Forelimb muscle (tissue), 1 donor: ENCODE results near the gene LRMDA. TPM values are rescaled to one million over a fixed set of nuclear protein-coding genes. Genes with fewer than 3 reads are reported as not detected.

ENCODE experiments used
- DNase-seq: peaks from one replicate; pipeline ENCODE4 v3.0.0-alpha.2; 2013; ENCODE audit warnings: low read depth
- polyA plus RNA-seq: library from polyadenylated mRNA; unstranded; fragments of 120-200 nt; gene quantifications from one replicate; pipeline ENCODE4 v1.2.1, GENCODE V29; 2013; ENCODE audit not compliant: insufficient read length

LRMDA gene
- polyA plus RNA-seq, 1 donor: 5.1 TPM

DNA sequence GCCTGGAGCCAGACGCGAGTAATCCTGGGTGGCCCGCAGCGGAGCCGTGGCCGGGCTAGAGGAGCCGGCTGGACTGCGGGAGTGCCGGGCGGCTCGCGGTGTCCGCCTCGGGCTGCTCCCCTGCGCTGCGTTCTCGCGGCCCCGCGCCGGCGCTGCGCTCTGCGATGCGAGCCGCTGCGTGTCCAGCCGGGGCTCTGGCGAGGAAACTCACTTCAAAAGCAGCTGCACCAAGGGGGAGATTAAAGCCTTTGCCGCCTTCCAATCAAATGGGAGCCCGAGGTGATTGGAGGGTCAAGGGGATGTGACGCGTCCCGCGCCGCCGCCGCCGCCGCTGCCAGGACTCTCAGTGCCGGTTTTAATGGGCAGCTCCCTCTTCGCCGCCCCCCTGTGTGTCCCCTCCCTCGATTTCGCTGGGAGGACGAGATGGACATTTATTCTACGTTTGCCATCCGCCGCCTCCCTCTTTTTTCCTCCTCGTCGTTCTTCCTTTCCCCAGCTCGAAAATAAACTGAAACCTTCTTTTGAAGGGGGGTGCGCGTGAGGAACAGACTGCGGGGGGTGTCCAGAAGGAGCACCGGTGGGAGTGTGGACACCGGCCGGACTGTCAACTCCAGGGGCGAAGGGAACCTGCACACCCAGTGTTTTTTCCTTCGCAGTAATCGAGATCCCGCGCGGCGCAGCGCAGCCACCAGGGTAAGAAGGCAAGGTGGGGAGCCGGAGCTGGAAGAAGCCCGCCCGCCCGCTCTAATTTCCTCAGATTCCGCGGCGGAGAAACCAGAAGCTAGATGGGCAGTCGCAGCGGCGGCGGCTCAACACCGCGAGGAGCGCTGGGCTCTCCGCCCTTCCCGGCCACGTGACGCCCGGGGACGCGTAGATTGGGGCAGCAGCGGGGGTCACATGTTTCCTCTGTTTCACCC is 29.6 kb upstream of the LRMDA start, which contains the start of gene ZNF503:
TSS of gene ZNF503 (minus strand) at position 196 of the 917 bp plus-strand sequence. CDS start 345 bp downstream, outside the sequence.
- peak; percentile 91 for DNase-seq

DNA sequence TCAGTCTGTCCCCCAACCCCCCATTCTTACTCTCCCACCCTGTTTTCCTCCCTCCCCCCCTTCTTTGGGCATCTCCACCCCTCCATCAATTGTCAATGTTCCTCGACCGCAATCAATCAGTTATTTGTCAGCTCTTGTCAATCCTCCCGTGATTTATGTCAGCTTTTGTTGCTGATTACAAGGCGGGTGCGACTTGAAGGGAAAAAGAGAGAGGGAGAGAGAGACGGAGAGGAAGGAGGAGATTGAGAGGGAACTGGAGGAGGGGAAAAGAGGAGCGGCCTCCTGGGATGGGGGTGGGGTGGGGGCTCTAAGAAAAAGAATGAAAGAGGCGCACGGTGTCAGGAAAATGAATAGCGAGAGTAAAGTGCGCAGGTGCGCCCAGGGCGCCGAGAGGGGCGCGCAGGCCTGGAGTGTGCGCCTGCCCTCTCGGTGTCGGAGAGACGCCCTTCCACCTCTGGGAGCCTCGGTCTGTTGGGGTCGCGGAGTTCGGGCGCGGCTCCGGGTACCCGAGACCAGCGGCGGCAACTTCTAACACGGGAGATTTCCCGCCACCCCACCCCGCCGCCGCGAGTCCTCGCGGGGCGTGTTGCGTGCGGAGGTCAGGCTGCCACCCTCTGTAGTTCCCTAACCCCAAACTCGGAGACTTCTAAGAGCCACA is 28.8 kb upstream of the LRMDA start:
- DNase-seq: no peak

DNA sequence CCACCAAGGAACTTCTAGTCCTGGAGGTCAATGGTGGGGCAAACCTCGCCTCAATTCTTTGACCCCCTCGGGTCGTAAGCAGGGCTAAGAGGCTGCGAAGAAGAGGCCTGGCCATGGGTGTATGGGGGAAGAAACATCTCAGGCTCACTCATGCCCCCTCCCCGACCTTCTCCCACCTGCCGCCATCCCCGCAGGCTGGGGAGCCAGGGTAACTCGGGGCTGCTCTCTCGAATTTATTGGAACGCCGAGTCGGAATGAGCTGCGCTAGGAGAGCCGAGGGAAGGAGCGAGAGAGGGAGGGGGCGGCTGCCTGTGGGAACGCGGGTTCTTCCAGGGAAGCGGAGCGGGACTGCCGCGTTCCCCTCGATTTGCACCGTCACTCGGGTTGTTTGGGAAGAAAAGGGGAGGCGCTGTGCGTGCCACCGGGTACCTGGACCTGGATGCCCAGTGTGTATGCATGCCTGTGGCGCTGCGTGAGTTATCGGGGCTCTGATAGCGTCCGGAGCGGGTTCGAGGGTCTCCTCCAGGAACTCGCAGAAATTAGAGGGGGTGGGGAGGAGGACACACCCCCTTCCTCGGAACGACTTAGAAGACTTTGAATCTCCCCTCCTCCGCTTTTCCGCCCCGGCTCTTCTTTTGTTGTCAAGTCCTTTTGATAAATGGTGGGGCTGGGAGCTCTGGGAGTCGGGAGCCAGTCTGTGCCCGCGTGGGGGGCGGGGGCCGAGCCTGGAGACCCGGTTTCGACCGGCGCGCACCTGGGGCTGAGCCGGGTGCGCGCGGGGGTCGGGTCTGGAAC is 28.1 kb upstream of the LRMDA start:
- no peak for DNase-seq

DNA sequence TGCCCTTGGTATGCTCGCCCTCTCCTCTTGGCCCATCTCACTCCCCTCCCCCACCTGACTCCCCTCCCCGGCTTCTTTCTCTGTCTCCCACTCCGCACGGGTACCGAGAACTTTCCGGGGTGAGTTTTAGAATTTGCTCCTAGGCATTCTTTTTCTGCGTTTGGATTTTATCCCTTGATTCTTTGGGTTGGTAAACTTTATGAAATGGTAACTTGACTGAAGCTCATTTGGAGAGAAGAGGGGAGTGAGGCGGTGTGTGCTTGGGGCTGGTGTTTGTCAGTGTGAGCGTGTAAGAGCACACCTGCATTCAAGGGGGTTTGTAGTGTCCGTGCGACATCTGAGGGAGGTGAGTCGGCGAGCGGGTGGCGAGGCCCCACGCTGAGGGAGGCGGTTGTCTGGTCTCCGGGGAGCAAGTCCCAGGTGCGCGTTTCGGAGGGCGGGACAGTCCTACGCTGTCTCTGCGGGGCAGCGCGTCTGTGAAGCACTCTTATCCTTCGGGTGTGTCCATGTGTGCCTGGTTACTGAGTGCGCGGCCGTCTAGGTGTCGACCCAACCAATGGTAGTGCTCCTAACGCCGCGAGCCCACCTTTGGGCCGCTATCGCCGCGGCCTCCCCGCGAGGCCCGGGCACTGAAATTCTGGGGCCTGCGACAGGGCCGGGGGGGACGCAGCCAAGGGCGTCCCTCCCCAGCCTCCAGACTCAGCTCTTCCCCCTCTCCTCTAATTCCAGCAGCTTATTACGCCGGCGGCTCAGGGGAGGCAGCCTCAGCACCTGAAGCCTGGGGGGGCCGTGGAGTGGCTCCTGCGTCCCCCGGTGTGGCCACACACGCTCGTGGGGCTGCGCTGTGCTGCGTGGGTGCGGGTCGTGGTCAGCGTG is 27.2 kb upstream of the LRMDA start:
- no peak for DNase-seq

DNA sequence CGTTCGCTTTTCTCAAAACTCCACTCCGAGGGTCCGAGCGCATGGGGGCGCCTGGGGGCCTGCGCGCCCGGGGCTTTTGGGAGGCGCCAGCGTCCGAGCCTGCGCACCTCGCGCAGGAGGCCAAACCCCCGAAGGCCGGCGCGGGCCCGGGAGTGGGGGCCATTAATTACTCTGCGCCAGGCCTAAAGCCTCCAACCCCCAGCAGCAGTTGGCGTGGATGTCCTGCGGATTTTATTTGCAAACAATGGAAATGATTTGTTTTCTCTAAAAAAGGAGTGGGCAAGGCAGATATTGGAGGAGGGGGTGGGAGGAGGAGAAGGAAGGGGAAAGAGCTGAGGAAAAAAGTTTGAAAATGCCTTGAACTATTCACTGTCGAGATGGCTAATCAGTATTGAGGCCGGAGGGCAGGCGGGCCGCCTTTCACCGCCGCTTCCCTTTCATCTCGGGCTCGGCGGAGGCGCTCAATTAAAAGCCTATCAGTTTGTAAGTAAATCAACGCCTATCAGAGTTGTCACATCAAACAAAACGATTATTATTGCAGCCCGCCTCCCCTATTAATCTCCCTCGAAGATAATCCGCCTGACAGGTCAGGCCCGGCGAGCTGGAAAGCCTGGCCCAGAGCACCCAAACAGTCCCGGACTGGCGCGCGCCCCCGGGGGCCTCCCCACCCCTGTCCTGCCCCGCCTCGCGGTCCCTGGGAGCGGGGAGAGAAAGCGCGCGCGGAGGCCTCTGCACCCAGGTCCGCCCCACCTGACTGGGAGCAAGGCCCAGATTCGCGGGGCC is 26.4 kb upstream of the LRMDA start:
- DNase-seq: no peak

DNA sequence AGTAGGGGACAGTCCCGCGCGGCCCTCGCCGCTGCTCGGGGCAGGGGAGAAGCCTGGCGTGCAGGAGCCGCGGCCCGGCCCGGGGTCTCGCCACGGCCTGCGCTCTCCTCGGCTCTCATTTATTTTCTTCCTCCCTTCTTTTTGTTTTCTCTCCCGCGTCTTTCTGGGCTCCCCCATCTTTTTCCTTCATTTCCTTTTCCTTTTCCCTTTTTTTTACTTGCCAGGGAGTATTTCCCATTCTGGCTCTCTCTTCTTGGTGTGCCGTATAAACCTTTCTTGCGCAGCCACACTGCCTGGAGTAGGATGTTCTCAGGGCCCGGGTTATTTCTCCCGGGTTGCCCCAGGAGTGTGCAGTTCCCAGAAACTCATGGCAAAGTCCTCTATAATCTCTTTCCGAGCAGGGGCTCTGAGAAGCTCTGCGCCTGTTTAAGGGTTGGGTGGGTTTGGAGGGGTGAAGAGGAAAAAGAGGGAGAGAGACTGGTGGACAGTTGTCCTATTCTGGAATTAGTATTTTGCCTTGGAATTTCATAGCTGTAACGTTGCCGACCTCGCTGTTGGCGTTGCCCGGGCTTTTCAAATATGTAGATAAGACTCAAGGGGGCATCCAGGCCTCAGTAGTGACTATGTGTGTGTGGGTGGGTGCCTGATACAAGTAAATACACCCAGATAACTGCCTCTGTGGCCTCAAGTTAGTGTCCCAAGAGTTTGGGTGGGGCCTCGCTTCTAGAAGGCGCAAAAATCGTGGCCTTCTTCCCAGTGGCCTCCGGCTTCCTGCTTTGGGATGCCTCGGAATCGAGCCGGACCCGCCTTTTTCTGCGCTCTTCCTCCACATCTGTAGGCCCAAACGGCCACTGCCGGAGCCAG is 25.6 kb upstream of the LRMDA start:
- no peak for DNase-seq

DNA sequence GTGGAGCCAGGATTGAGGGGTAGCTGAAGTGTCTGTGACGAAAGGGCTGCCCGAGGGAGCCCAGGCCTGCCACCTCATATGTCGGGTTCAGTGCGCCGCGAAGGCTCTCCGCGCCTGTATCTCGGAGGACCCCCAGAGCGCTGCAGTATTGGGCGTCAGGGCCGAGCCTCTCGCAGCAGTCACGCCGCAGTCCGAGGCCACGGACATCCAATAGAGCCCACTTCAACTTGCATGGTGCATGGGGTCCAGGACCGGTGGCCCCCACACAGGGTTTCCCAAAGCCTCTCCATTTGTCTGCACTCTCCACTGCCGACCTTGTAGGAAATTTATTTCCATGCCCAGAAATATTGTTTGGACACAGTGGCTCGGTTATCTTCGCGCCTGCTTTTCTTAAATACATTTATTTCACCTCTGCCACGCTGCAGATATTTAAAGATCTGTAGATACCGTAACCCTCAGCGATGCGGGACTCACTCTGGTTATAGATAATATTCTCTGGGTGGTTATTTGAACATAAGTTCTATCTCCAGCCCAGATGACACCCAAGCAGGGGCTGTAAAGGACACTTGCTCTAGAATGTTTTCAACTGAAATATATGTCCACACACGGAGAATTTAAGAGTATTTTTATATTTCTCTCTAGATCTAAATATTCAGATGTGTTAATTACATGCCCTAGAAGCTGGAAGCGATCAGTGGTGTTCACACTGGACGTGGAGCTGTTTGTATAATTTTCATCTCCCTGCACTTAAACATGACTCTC is 24.8 kb upstream of the LRMDA start:
- no peak for DNase-seq

DNA sequence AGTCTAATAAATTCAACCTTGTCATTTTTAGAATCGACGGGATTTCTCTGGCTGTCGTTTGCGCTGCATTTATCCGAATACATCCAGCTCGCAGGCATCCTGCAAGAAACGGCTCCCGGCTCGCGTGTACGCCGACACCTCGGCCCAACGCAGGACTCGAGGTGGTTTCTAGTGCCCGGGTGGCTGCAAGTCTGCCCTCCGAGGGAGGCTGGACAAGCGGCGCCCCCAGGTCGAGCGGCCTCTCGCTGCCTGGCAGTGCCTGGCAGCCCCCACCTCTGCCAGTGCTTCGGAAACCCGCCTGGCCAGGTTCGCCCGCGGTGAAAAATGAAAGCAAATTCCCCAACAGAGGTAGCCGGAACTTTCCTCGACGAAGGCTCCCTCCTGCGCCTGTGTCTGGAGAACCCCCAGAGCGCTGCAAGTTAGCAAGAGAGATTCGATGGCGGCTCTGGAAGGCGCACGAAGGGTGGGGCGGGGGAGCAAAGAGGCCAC is 24.2 kb upstream of the LRMDA start:
- DNase-seq: no peak

DNA sequence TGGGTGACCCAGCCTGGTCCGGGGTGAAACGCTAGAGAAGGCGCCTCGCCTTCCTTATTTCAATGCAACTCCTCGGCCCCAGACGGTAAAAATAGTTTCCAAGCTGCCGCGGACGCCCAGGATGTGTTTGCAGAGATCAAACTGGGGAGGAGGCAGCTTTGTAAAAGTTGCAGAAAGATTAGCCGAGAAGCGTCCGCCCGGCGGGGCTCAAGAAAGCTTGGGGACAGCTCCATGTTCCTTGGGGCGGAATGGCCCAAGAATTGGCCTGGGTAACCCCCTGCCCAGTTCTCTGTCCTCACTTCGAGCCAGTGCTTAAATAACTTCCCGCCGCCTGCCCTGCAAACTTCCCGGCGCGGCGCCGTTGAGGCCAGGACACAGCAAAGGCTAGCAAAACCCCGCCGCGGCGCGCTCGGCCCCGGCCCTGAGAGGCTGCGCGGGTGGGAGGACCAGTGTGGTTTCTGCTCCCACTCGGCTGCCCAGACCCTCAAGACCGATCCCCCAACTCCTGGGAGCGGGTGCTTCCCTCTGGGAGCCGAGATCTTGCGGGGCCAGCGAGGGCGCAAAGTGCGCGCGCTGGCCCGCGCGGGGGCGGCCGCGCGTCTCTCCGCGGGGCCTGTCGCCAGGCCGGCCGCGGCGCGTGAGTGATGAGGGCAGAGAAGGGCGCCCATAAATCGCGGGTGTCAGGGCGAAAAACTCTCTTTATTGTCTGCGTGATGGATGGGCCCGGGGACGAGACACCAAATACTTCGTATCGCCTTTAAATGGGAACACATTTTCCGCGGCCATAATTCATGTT is 23.5 kb upstream of the LRMDA start:
- no peak for DNase-seq

DNA sequence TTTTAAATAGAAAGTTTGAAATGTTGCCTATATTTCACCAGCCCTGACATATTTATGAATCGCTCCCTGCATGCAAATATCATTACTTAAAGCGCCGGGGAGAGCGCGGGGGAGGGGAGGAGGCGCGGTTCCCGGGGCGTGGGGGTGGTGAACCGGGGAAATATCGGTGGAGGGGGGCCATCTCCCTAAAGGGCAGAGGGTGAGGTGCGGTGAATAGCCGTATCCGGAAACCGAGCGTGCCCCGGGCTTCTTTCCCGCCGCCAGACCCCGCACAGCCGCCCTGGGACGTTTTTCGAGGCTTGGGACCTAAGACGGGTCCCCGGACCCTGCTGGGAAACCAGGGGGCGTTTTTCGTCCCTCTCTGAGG is 22.9 kb upstream of the LRMDA start:
- no peak for DNase-seq

DNA sequence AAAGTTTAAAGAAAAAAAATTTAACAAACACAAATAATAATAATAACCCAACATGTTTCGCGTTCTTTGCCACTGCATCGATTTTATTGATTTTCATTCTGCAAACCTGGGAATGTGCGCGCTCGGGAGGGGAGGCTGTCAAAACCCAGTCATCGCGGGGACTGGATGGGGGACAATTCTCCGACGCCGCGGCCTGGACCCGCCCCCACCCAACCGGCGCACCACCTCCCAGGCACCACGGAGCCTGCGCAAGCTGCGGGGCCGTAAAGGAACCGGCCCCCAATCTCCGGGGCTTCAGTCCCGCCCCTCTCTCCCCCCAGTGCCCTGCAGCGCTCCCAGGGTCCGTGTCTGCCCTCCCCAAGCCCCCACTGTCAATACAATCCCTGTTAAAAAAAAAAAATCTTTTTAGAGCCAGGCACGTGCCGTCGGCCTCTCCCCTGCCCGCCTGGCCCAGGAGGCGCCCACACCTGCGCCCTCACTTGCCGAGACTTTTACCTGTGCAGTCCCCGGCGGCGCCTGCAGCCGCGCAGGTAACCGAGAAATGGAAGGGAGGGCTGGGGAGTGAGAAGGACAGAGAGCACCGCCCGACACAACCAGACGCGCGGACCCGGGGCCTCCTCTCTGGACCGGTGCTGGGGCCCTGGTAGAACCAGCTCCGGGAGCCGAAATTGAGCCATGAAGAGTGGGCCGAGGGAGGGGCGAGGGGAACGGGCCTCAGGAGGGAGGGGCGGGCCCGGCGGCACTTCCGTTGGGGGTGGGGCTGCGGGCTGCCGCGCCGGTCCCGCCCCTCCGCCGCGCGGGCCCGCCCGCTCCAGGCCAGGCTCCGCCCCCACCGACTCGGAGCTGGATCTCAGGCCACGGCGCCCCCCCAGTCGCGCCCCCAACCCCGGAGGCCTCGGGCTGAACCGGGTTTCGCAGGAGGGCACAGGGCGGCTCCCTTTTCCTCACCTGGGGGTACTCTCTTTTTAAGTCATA is 22.2 kb upstream of the LRMDA start:
- no peak for DNase-seq

DNA sequence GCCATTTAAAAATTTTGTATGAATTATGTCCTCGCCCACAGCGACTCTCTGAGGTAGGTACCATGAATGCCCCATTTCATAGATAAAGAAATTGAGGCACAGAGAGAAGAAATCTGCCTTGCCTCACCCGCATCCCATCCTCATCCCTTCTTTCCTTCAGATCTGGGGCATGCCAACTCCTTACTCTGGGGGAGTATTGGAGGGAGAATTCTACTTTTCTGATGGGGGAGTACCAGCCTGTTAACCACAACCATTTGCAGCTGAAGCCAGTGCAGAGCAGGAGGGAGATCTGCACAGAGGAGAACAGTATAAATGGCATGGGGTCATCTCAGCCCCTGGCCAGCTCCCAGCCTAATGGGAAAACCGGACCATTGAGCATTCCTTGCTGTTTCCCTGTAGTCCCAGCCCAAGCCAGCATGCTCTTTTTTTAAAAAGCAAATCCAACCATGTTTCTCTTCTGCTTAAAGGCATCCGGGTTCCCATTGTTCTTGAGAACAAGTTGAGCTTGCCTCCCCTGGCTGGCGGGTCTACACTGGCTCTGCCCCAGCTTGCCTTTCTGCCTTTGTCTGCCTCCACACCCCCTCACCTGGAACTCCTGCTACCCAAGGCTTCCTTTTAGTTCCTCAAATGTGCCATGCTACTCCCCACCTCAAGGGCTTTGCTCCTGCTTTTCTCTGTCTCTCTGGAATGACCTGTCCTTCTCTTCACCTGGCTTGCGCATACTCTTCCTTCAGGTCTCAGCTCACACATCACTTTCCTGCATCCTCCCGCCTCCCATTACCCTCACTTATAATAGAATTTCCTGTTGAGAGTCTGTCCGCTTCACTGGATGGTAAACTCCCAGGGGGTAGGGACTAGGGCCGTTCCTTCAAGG is 21.1 kb upstream of the LRMDA start:
- no peak for DNase-seq

DNA sequence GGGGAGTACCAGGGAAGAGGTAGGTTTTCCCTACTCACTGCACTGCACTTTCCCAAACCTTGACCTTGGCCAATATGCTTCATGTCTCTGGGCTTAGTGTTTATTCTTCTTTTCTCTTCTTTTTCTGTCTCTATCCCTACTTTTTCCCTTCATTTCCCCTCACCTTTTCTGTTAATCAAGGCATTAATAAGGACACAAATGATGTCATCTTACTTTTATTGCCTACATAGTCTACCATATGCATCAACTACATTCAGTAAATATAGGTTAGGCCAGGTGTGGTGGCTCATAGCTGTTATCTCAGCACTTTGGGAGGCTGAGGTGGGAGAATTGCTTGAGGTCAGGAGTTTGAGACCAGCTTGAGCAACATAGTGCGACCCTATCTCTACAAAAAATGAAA is 16.9 kb upstream of the LRMDA start:
- no peak for DNase-seq

DNA sequence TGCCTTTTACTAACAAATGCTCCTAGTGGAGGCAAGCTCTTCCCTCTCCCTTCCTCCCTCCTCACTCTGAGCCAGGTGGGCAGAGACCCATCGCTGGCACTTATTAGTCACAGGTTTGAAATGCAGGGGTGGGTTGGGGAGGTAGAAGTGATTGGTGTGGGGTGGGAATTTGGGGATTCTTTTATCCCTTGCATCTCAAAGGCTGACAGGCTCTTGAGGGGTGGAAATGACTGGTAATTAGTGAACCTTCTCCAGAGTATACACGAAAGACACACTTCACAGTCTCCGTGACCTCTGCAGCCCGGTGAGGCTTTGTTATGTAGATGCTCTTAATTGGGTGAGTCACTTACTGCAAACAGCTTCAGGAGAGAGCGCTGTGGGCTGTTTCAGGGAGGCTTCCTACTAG is 13.9 kb upstream of the LRMDA start:
- no peak for DNase-seq

DNA sequence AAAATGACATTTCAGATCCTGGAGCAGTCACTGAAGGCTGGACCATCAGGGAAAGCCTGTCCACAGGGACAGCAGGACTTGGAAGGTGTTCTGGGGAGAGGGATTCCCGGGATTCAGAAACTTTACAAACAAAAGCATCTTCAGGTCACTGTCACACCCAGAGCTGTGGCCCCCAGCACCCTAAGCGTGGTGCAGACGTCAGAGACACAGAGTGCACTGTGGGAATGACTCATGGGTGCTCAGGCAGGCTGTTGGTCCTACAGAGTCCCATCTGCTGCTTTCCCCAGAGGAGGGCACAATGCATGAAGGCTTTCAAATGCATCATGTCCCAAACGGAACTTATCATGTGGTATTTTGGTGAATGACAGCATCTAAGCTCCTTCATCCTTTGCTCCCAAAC is 13.1 kb upstream of the LRMDA start:
- no peak for DNase-seq

DNA sequence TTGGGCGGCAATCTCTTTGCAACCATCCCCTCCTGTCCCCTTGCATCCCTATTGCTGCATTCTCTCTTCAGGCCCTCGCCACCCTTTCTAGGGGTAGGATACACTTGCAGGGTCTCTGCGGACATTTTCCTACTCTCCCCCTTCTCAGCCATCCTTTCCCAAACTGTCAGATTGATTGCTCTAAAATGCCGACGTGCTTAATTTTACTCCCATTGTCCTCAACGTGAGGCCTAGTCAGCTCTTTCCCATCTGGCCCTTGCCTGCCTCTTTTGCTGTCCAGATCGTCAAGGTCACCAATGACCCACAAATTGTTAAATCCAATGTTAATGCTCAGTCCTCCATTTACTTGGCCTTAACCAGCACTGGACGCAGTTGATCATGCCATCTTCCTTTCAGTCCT is 12.7 kb upstream of the LRMDA start:
- DNase-seq: no peak
